Parietal lobe (tissue), 1 donor: ENCODE measurements around the gene ADPGK. TPM values are rescaled to one million over a fixed set of nuclear protein-coding genes. Genes with fewer than 3 reads are reported as not detected.

Experiments
- total RNA-seq: library from RNA; depleted of rRNA; stranded (reverse); fragments of >200 nt; gene quantifications from one replicate; pipeline ENCODE4 v1.2.3, GENCODE V29; 2014

Gene ADPGK
- total RNA-seq, result 53.5 TPM

DNA sequence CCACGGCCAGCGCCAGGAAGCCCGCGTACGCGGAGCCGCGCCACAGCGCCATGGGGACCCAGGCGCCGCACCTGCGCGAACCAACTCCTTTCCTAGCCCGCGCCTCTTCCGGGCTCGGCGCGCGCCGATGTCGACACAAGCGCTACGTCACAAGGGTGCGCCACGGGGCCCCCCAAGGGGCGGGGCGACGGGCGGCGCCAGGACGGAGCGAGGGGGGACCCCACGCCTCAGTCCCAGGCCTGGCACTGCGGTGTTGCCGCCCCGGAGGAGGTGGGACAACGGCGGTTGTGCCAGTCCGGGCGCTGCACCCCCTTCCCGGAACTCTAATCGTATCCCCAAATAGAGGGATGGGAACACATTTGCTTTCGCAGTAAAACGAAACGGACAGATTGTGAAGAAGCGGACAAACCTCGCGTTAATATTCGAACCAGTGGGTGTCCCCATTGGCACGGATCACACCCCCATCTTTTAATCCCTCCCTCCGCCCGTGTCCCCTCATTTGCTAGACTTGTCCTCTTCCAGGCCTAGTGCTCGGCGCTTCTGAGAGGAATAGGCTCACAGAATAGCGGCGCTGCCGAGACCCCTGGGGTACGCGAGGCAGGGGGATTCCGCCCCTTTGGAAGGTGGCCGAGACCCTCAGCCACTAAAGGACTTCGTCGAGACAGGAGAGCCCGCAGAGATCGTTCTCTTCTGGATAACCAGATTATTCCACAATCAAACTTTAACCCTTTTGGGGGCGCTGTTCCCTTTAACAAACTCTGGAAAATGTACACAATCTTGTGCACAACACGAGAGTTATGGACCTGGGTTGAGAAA is at the start of gene ADPGK:
ADPGK (minus strand) TSS at position 119 of the 816 bp plus-strand sequence; CDS start at position 52, 67 bp downstream.

Other genes starting within 250 kb of the ADPGK start
- gene GOLGA6B, start 129.1 kb downstream of the ADPGK start, total RNA-seq, result not detected
- not detected for gene HIGD2B, start 97.6 kb downstream of the ADPGK start, total RNA-seq
- 58.8 TPM for gene BBS4, start 97.6 kb downstream of the ADPGK start, total RNA-seq